K562 (cell line): ENCODE data around the gene DDX41. TPM values are rescaled to one million over a fixed set of nuclear protein-coding genes. Genes with fewer than 3 reads are reported as not detected.

Experiments
- ARID2 ChIP-seq: fragments of 450-650 bp; IDR thresholded peaks from 2 replicates; pipeline ENCODE4 v1.6.1; 2017; ENCODE audit warnings: antibody characterized with exemption, mild to moderate bottlenecking
- CCNT2 ChIP-seq: IDR thresholded peaks from 2 replicates; pipeline ENCODE4 v1.6.1; 2011; ENCODE audit warnings: borderline replicate concordance, low read depth, mild to moderate bottlenecking, moderate library complexity, mixed read lengths, low read length; ENCODE audit not compliant: insufficient read length; ENCODE audit errors: extremely low read depth
- CHD7 ChIP-seq: fragments of 200-600 bp; sonication (generic); IDR thresholded peaks from one replicate; pipeline ENCODE4 v1.6.1; 2012; ENCODE audit warnings: mild to moderate bottlenecking, low read depth, low read length, inconsistent platforms
- HMG20A ChIP-seq: fragments of 450-650 bp; formaldehyde crosslinking; conservative IDR thresholded peaks from 2 replicates; pipeline ENCODE4 v1.4.0; 2020; ENCODE audit warnings: mild to moderate bottlenecking, mixed read lengths
- HOXB6 ChIP-seq: fragments of 250-450 bp; sonication (Bioruptor Pico); IDR thresholded peaks from 2 replicates; pipeline ENCODE4 v1.5.1; 2022; ENCODE audit warnings: mild to moderate bottlenecking, borderline replicate concordance
- TAF1 ChIP-seq: IDR thresholded peaks from 2 replicates; pipeline ENCODE4 v1.6.1; 2011; ENCODE audit warnings: mild to moderate bottlenecking, low read length, moderate library complexity; ENCODE audit not compliant: insufficient read depth, control insufficient read depth, severe bottlenecking; ENCODE audit errors: extremely low read depth
- TAL1 ChIP-seq: fragments of 450-650 bp; IDR thresholded peaks from 2 replicates; pipeline ENCODE4 v1.6.1; 2016; ENCODE audit warnings: mild to moderate bottlenecking
- ZKSCAN8 ChIP-seq: fragments of 200-800 bp; sonication (Bioruptor generic); IDR thresholded peaks from 2 replicates; pipeline ENCODE4 v1.6.1; 2016; ENCODE audit warnings: missing genetic modification characterization, missing compliant biosample characterization
- ZNF253 ChIP-seq: fragments of 250-450 bp; sonication (Bioruptor Pico); conservative IDR thresholded peaks from 2 replicates; pipeline ENCODE4 v1.6.1; 2021; ENCODE audit warnings: mild to moderate bottlenecking
- ZNF507 ChIP-seq: conservative IDR thresholded peaks from 2 replicates; pipeline ENCODE4 v1.6.1; 2017; ENCODE audit warnings: missing genetic modification characterization, missing compliant biosample characterization
- ZNF589 ChIP-seq: fragments of 200-800 bp; sonication (Bioruptor generic); IDR thresholded peaks from 2 replicates; pipeline ENCODE4 v1.6.1; 2016; ENCODE audit warnings: low read depth, missing genetic modification characterization, missing compliant biosample characterization
- ZNF592 ChIP-seq: fragments of 450-650 bp; IDR thresholded peaks from 2 replicates; pipeline ENCODE4 v1.6.1; 2017; ENCODE audit warnings: antibody characterized with exemption, mild to moderate bottlenecking
- ZNF830 ChIP-seq: fragments of 250-450 bp; sonication (Bioruptor Pico); IDR thresholded peaks from 2 replicates; pipeline ENCODE4 v1.5.0; 2021; ENCODE audit warnings: mild to moderate bottlenecking
- polyA plus RNA-seq, 8 experiments: library from polyadenylated mRNA; depleted of rRNA in 4 of 8; stranded (reverse) in 5 of 8; unstranded in 3 of 8; fragments of >200 nt; fragmentation: Nextera tagmentation in 2 of 8; fragmentation: Illumina TruSeq in 1 of 8; extraction: Ambion mirVana in 2 of 8; extraction: Trizol in 1 of 8; gene quantifications; 2 replicates each; pipeline versions ENCODE4 v1.2.1 to v1.2.3, GENCODE V29; 2011 to 2014; ENCODE audit warnings: inconsistent platforms in 1 of 8, missing spikeins in 1 of 8
- total RNA-seq, 7 experiments: library from RNA; depleted of rRNA in 6 of 7; stranded (reverse); fragments of >200 nt in 6 of 7; fragmentation: Illumina TruSeq in 2 of 7; extraction: Trizol in 2 of 7; gene quantifications; 2 replicates each; pipeline versions ENCODE4 v1.2.1 to v1.2.3, GENCODE V29; 2011 to 2021; ENCODE audit warnings: low replicate concordance in 1 of 7

Gene DDX41
- total and polyA plus RNA-seq, 9 of the 15 experiments (the other 6 are each of a cell fraction or from before 2014, with no cell fraction given) = 38.2 to 284 (median 116) TPM

DNA sequence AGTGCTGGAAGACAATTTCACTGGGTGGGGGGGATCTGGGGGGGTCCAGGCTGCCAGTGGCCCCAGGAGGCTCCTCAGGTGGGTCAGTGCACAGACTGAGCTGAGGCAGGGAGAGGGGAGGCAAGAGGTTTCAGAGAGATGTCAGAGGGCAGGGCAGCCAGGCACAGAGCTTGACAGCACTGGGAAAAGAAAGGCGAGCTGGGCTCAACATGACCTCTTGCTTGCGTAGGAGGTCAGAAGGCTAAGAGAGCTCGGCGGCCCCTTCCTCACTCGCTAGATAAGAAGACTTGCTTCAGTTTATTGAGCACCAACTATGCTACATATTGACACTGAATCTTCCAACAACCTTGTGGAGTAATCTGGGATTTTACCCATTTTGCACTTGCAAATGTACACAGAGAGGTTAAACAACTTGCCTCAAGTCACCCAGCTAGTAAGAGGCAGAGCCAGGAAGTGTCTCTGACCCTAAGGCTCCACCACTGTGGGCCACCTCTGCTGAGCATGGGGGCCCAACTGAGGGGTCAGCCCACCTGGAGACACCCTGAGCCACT is 22.9 kb downstream of the DDX41 start (continued):
- TF ChIP-seq ZNF592 (0 out of 2 replicates have a peak, but pooled peaks have one; percentile 43), ZNF589 (CRISPR knock-in tag) (no peak), TAF1 (no peak), TAL1 (no peak), HMG20A (CRISPR knock-in tag) (no peak), HOXB6 (CRISPR knock-in tag) (no peak), ZNF507 (tag) (no peak), CHD7 (no peak), ZNF253 (CRISPR knock-in tag) (no peak), ARID2 (no peak), ZNF830 (CRISPR knock-in tag) (no peak), ZKSCAN8 (CRISPR knock-in tag) (no peak), CCNT2 (no peak)
